Ovary (tissue), 3 donors: ENCODE data around the gene FAM217B.

ENCODE experiments used
- CTCF ChIP-seq, 3 donors: fragments of 450-650 bp in 2 of 3; fragments of 200-600 bp in 1 of 3; IDR thresholded peaks; one replicate each; pipeline versions ENCODE4 v1.5.1 to v1.8.0; 2016 to 2022; ENCODE audit warnings: antibody characterized with exemption in 3 of 3, mild to moderate bottlenecking in 1 of 3
- EP300 ChIP-seq: sonication (generic); formaldehyde crosslinking; IDR thresholded peaks from one replicate; pipeline ENCODE4 v1.6.1; 2017; ENCODE audit warnings: antibody characterized with exemption
- POLR2A ChIP-seq: fragments of 450-650 bp; IDR thresholded peaks from one replicate; pipeline ENCODE4 v1.6.1; 2017; ENCODE audit warnings: antibody characterized with exemption, mild to moderate bottlenecking, moderate library complexity
- donor health status: DM: no; HTN: no; CAD: no.

GRCh38 chr20:59920944-59921343, 19.2 kb upstream of the FAM217B start:
- TF ChIP-seq CTCF (IDR thresholded peaks at IDR 0.05) (no peak), EP300 (no peak), POLR2A (no peak)
